IPS DF 4.7 (cell line): ENCODE data around the gene KIF26B.

Experiments
- DNase-seq: peaks from one replicate; pipeline ENCODE4 v3.0.0-alpha.2; 2013; ENCODE audit warnings: low spot score; ENCODE audit errors: extremely low read depth

The KIF26B gene

DNA sequence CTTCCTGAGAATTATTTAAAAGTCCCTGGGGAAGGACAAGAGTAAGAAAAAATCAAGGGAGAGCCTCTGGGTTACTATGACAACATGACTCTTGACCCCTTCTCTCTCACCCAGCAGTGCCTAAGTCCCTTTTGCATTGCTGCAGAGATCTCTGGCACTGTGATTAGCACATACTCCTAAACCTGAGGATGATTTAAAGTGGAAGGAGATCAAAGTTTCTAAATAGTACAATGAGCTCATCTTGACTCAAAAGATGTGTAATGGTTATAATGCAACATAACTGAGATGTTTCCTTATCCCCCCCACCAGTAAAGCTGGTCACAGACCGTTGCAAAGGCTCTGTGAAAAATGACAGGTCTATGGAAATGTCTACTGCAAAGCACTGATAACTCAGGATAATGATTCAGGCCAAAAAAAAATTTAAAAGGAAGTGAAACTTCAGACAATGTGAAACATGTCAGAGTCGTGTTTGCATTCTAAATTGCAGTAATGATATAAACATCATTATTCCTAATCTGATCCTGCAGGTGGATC, 519.2 kb downstream of the KIF26B start:
- DNase-seq: no peak

DNA sequence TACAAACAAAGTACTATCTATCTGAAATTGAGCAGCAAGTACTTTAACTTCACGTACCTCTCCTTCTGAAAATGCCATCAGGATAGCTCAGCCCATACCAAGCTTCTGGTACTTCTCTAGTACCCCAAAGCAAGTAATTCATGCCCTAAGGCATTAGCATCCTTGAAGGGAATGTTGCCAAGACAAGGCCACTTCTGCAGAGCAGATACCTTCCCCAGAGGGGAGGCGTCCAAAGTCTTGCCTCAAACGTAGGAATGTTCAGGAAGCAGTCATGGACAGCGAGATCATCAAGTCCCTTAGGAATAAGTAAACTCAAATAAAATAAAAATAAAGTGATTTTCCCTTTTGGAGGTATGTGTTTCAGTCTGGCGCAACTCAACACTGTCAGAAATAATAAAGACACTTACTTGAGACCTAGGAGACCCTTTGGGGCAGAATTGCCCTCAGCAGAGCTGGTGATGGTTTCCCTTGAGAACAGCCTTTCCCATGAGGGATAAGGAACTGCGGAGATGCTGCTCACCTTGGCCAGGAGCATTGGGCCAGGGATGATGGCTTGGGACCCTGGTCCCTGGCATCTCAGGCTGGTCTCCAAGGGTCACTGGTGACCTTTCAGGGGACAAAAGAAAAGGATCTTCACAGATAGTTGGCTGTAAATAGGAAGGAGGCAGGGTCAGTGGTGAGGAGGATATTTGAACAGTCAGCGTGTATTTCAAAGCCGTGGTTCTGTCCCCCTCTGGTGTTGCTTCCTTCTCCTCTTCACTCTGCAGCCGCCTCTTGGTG, 522.9 kb downstream of the KIF26B start:
- no peak for DNase-seq

DNA sequence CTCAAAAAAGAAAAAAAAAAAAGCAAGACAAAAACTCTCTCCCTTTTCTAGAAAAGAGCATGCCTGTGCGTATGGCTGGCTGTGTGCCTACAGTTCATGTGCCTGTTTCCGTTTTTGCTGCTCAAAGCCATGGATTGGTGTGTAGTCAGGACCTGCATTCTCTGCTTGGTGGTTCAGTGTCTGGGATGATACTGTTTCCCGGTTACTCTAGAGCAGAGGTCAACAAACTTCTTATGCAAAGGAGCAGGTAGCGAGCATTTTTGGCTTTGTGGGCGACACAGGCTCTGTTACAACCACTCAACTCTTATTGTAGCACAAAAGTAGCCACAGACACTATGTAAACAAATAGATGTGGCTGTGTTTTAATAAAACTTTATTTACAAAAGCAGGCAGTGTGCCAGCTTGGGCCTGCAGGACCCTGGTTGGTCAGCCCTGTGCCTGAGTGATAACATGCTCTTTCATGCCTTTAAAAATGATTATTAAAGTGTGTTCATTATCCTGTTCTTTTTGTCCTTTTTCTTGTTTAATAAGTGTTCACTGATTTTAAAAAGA, 524.2 kb downstream of the KIF26B start:
- DNase-seq: no peak

DNA sequence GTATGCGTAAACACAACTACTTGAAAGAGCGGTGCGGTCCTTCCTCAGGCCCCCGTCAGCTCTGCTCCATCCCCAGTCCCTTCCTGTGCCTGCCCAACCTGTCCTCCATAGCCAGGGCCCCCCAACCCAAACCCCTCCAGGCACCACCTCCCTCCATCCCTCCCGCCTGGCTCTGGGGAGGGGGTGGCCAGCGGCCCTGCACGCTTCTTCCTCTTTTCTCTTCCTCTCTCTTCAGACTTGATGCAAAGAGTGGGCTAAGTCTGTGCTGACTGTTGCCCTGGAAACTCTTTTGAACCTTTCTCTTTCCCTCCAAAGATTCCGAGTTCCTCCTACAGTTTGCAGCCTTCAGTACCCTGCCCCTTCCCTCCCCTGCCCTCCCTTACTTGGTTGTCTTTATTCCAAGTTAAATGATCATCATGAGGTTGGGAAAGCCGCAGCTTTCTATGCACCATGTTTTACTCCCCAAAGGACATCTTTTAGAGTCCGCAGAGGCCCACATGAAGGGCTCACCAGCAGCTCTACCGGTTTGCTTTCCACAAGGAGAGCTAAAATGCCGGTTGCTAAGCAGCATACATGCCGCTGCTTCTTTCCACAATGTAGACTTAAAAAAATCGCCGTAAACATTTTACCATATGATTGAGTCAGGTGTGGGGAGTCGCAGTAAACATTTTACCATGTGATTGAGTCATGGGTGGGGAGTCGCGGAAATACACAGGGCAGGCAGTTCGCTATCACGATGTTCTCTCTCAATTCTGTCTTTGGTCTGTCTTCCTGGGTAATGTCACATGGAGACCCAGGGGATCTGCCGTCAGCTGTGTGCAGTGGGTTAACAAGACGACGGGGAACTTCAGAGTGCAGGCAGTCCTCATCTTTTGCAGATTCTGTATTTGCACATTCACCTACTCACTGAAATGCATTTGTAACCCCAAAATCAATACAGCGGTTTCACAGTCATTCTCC, 525.3 kb downstream of the KIF26B start:
- no peak for DNase-seq

DNA sequence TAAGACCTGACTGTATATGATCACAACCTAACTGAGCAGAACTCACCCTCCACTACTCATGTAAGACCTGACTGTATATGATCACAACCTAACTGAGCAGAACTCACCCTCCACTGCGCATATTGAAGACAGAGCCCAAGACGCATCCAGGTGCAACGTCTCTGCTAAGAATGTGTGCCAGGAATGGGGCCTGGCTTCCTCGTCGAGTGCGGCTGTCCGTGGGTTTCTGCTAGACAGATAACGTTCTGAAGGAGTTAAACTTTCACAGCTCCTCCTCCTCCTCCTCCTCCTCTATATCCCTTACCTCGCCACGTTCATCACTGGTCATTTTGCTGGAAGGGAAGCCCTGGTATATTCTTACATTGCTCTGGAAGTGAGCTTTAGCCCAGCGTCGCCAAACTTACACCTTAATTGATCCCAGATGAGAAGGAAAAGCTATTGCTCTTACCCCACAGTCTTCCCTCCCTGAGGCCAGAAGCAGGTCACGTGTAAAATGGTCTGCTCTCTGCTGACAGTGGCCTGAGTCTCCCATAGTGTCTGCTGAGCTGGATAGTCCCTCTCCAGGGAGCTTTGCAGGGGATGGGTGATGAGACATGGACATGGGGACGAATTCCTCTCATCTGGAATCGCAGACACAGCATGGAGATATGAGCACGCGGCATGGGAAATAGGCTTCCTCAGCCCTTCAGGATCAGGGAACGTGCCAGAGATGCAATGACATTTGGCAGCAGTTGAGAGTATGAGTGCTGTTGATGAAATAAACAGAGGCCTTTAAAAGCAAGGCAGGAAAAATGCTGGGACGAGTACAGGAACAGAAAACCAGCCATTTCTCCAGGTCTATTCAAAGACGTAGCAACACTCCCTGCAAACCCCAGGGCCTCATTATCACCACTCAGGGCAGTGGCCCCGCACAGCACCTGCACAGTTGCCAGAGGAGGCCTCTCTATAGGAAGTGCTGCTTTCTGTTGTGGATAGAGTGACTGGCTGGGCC, 528.1 kb downstream of the KIF26B start:
- no peak for DNase-seq

DNA sequence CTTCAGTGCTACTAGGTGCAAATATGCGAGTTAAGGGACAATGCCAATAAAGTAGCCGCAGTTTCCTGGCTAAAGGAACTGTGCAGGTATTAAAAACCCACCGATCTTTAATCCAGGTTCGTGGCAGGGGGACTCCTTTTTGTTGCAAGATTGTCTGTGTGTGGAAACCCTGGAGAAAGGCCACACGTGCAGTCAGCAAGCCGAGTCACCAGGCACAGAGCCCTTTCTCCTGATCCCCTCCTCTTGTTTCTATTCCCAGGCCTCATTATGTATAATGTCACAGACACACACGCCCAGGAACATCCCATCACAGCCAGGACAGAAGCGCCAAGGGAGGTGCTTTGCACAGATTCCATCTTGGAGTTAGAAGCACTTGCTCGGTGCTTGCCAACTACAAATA, 528.9 kb downstream of the KIF26B start:
- DNase-seq: no peak

DNA sequence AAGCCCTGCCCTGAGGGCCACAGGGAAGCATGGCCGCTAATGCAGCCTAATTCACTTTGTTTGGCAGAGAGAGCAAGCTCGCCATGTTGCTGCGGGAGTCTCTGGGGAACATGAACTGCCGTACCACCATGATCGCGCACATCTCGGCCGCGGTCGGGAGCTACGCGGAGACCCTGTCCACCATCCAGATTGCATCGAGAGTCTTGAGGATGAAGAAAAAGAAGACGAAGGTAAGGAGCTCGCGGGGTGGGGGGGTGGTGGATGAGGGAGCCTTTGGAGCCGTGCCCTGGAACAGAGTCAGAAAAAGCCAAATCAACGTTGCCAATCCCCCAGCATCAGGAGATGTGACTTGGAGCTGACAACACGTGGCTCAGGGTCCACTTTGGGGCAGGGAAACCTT, 529.4 kb downstream of the KIF26B start:
- DNase-seq: no peak

DNA sequence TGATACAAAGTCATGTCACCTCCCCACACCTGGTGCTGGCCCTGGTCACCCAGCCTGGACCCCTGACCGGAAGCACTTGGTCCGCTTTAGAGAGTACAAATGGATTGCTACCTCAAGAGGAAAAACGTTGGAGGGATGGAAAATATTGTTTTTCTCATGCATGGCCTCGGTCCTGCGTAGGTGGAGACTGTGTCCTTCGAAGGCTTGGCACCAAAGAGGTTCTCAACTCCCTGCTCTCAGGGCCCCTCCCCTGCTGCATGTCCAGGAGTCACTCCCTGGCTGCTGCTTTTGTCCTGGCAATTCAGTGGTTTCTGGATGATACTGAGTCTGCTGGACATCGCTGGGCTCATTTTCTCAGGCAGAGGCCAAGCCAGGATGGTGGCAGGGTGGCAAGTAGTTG, 529.8 kb downstream of the KIF26B start:
- no peak for DNase-seq

DNA sequence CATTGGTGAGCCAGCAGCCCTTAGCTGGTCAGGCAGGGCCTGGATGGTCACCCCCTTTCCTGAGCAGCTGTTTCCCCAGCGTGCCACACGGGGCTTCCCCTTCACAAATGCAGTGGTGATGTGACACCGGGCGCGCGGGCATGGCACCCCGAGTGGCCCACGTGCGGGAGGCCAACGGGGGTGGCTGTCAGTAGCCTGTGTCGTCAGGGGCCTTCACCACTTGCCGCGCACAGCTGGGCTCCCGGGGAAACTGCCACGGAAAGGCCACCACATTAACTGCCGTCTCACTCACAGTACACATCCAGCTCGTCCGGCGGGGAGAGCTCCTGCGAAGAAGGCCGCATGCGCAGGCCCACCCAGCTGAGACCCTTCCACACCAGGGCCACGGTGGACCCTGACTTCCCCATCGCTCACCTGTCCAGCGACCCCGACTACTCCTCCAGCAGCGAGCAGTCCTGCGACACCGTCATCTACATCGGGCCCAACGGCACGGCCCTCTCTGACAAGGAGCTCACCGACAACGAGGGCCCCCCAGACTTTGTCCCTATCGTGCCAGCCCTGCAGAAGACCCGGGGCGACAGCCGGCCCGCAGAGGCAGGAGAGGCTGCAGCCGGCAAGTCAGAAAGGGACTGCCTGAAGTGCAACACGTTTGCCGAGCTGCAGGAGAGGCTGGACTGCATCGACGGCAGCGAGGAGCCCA, 530.5 kb downstream of the KIF26B start:
- DNase-seq: no peak

DNA sequence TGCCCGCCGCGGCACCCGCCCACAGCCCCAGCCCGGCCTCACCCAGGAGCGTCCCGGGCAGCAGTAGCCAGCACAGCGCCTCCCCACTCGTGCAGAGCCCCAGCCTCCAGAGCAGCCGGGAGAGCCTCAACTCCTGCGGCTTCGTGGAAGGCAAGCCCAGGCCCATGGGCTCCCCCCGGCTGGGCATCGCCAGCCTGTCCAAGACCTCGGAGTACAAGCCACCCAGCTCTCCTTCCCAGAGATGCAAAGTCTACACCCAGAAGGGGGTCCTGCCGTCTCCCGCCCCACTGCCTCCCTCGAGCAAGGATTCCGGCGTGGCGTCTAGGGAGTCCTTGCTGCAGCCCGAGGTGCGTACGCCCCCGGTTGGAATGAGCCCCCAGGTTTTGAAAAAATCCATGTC, 531.2 kb downstream of the KIF26B start:
- no peak for DNase-seq

DNA sequence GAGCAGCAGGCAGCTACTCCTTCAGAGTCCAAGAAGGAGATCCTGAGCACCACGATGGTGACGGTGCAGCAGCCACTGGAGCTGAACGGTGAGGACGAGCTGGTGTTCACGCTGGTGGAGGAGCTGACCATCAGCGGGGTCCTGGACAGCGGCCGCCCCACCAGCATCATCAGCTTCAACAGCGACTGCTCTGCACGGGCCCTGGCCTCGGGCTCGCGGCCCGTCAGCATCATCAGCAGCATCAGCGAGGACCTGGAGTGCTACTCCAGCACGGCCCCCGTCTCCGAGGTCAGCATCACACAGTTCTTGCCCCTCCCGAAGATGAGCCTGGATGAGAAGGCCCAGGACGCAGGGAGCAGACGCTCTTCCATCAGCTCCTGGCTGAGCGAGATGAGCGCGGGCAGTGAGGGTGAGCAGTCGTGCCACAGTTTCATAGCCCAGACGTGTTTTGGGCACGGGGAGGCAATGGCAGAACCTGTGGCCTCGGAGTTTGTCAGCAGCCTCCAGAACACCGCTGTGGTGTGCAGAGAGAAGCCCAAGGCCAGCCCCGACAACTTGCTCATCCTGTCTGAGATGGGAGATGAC, 531.8 kb downstream of the KIF26B start:
- DNase-seq: no peak

DNA sequence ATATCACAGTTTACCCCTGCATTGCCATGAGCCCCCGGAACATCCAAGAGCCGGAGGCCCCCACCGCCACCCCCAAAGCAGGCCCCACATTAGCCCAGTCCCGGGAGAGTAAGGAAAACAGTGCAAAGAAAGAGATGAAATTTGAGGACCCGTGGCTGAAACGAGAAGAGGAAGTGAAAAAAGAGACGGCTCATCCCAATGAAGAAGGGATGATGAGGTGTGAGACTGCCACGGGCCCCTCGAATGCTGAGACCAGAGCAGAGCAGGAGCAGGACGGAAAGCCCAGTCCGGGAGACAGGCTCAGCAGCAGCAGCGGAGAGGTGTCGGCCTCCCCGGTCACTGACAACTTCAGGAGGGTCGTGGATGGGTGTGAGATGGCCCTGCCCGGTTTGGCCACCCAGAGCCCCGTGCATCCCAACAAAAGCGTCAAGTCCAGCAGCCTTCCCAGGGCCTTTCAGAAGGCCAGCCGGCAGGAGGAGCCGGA, 532.4 kb downstream of the KIF26B start:
- no peak for DNase-seq

DNA sequence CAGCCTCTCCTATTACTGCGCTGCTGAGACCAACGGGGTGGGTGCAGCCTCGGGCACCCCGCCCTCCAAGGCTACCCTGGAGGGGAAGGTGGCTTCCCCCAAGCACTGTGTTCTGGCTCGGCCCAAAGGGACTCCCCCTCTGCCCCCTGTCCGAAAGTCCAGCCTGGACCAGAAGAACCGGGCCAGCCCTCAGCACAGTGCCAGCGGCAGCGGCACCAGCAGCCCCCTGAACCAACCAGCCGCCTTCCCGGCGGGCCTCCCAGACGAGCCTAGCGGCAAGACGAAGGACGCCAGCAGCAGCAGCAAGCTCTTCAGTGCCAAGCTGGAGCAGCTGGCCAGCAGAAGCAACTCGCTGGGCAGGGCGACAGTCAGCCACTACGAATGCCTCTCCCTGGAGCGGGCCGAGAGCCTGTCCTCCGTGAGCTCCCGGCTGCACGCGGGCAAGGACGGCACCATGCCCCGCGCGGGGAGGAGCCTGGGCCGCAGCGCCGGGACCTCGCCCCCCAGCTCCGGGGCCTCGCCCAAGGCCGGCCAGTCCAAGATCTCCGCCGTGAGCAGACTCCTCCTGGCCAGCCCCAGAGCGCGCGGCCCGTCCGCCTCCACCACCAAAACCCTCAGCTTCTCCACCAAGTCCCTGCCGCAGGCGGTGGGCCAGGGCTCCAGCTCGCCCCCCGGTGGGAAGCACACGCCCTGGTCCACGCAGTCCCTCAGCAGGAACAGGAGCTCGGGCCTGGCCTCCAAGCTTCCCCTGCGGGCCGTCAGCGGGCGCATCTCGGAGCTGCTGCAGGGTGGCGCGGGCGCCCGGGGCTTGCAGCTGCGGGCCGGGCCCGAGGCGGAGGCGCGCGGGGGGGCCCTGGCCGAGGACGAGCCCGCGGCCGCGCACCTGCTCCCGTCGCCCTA, 533.1 kb downstream of the KIF26B start:
- no peak for DNase-seq

DNA sequence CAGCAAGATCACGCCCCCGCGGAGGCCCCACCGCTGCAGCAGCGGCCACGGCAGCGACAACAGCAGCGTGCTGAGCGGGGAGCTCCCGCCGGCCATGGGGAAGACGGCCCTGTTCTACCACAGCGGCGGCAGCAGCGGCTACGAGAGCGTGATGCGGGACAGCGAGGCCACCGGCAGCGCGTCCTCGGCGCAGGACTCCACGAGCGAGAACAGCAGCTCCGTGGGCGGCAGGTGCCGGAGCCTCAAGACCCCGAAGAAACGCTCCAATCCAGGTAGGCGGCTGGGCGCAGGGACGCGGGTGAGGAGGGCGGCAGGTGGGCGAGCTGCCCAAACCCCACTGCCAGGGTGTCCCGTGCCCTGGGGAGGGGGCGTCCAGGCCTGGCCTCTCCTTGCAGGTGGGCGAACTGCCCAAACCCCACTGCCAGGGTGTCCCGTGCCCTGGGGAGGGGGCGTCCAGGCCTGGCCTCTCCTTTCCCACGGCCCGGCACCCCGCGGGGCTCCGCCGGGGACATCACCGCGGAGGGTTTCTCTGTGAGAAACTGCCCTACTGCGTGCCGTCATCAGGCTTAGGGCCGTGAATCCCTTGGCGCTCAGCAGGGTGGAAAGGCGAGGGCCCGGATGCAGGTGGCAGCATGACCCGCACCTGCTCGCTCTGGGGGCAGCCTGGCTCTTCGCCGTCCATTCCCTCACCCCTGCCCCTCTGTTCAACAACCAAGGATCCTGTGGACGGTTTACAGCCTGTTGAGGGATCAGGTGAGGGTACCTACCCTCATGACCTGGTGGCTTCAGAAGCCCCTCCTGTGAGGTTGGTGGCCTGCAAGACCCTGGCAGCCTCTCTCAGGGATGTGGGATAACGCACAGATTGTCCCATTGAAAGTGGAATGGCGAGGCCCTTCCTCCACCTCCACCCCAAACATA, 534.0 kb downstream of the KIF26B start:
- DNase-seq: no peak

DNA sequence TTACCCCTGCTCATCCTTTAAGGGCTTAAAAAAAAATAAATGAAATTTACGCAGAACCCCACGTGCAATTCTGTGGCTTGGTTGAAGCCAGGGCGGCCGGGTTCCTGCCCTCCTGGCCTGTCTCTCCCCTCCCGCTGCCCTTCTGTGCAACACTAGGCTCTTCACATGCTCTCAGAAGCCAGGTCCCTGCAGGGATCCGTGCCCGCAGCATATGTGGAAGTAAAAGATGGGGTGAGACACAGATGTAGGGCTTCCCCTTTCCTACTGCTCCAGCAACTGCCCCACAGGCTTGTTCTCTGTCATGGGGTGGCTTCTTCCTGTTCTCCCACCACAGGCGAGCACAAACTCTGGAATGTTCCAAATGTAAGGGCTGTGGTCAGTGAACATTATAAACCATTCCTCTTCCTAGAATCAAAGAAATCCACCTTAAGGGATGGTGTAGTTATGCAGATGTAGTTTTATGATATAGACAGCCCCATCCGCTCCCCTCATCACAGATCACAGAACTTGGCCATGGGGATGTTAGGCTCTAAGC, 535.4 kb downstream of the KIF26B start:
- no peak for DNase-seq

DNA sequence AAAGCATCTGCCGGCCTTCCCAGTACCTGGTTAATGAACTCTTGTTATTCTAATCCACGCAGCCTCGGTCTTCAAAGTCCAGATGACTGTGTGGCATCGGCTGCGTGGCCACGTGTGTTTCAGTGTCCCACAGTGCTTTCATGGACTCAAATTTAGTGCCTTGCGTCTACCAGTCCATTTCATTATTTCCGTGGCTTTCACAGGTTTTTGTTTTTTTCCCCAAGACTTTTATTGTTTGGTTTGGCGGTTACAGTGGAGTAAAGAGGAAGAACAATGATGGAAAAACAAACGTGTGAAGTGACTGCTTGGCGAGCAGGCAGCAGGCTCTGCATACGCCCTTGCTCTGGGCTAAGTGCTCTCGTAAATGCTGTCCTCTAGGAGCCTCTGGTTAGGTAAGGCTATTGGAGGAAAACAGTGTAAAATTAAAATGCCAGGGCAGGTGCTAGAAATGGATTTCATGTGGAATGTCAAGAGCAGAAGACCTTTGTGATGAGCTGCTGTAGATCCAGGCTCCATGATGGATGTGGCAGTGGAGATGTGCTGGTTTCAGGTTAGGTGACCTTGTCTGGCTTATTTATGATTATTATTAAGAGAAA, 536.3 kb downstream of the KIF26B start:
- DNase-seq: no peak

DNA sequence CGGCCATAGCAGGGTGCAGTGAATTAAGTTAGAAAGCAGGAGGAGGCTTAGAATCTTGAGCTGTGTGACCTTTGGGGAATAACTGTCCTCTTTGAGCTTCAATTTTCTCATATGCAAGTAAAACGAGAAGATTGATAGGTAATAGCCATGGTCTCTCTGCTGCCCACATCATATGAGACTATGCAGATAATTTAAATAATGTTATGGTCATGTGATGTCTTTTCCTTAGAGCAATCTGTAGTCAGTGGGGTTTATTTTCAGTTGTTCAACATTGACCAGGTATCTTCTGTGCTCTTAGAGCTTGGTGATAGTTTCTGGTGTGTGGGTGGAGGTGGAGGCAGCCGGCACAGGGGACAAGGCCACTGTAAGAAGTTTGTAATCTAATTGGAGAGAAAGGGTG, 537.1 kb downstream of the KIF26B start:
- no peak for DNase-seq
